Cardiac muscle cell (in vitro differentiated cells and primary cell): ENCODE measurements around the gene RPL27A. TPM values are rescaled to one million over a fixed set of nuclear protein-coding genes. Genes with fewer than 3 reads are reported as not detected.
A peak's percentile ranks its signal among the peaks of the same experiment; 100 is the strongest.

Source experiments
- DNase-seq, 2 donors: peaks; one replicate each; pipeline versions ENCODE4 v3.0.0 to v3.0.0-alpha.2; 2010 to 2017; ENCODE audit warnings: low read depth in 1 of 2, low spot score in 1 of 2
- H3K27ac ChIP-seq: fragments of 200-600 bp; sonication (generic); 2 replicates; pipeline ENCODE4 v1.5.1; 2016
- H3K27me3 ChIP-seq: fragments of 200-600 bp; sonication (generic); 2 replicates; pipeline ENCODE4 v1.6.0; 2016; ENCODE audit warnings: control low read depth
- H3K36me3 ChIP-seq: fragments of 200-600 bp; sonication (generic); 2 replicates; pipeline ENCODE4 v1.5.1; 2016; ENCODE audit warnings: control low read depth
- H3K4me1 ChIP-seq: fragments of 200-600 bp; sonication (generic); 2 replicates; pipeline ENCODE4 v1.8.1; 2017; ENCODE audit warnings: low read depth, mild to moderate bottlenecking, mixed run types
- H3K4me3 ChIP-seq: fragments of 200-600 bp; sonication (generic); 2 replicates; pipeline ENCODE4 v1.5.1; 2016; ENCODE audit warnings: mild to moderate bottlenecking
- H3K9me3 ChIP-seq: fragments of 200-600 bp; sonication (generic); 2 replicates; pipeline ENCODE4 v1.5.1; 2017; ENCODE audit warnings: low read depth, mild to moderate bottlenecking, control low read depth
- polyA plus RNA-seq: library from polyadenylated mRNA; unstranded; fragments of >200 nt; fragmentation: Nextera tagmentation; extraction: Ambion mirVana; gene quantifications from 2 replicates; pipeline ENCODE4 v1.2.1, GENCODE V29; 2016
- total RNA-seq: library from RNA; depleted of rRNA; stranded (reverse); fragments of >200 nt; gene quantifications from 2 replicates; pipeline ENCODE4 v1.2.3, GENCODE V29; 2016
- TF ChIP-seq, protein P1 (sequence below): IDR thresholded peaks from 2 replicates; pipeline ENCODE4 v1.5.1; 2012; ENCODE audit warnings: low read depth, mild to moderate bottlenecking, low read length

Gene RPL27A
- total and polyA plus RNA-seq, 2 experiments from 2014 or later: 586 to 634 TPM

DNA sequence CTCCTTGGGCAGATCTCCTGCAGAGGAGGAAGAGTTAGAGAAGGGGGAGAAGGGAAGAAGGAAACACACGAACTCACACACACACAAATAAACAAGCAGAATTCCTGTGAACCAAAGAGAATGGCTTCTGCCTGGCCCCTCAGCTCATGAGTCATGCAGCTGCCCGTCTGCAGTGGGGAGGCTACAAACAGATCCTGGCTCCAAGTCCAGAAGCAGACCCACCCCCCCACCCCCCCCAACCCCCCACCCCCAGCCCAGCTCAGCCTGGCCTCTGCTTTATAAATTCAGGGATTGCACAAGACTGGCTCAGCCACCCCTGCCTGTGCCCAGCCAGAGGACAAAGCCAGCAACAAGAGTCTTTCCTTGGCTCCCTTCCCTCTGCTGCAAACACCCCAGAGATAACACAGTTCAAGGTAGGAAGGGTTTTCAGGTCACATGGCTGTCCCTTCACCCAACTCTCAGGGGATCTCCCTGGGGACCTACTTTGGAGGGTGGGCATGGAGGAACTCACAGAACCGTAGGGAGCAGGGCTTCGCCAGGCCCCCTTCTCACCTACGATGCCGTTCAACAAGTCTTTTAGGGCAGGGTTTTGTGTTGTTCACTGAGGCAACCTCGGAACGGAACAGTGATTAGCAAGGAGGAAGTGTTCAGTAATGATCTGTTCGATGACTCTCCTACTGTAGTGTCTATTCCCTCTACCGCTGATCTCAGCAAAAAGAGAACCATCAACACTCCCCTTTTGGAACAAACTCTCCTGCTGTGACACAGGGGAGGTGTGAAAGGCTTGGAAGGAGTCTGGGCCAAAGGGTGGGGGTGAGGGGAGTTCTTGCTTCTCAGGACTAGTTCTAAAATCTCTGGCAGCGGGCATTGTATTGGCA is 35.5 kb downstream of the RPL27A start:
- no peaks in the 10 kb centered on the region for H3K9me3 ChIP-seq
- DNase-seq: peak in 1 of 2 donors; percentile 93
- H3K27ac ChIP-seq: no peak overlapping the region
- H3K36me3 ChIP-seq: peaks cover 10% of the 10 kb centered on the region
- H3K4me3 ChIP-seq: no peak overlapping the region
- TF ChIP-seq, protein P1, sequence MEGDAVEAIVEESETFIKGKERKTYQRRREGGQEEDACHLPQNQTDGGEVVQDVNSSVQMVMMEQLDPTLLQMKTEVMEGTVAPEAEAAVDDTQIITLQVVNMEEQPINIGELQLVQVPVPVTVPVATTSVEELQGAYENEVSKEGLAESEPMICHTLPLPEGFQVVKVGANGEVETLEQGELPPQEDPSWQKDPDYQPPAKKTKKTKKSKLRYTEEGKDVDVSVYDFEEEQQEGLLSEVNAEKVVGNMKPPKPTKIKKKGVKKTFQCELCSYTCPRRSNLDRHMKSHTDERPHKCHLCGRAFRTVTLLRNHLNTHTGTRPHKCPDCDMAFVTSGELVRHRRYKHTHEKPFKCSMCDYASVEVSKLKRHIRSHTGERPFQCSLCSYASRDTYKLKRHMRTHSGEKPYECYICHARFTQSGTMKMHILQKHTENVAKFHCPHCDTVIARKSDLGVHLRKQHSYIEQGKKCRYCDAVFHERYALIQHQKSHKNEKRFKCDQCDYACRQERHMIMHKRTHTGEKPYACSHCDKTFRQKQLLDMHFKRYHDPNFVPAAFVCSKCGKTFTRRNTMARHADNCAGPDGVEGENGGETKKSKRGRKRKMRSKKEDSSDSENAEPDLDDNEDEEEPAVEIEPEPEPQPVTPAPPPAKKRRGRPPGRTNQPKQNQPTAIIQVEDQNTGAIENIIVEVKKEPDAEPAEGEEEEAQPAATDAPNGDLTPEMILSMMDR: no peak
- H3K27me3 ChIP-seq: no peaks in the 10 kb centered on the region
- no peaks in the 10 kb centered on the region for H3K4me1 ChIP-seq

DNA sequence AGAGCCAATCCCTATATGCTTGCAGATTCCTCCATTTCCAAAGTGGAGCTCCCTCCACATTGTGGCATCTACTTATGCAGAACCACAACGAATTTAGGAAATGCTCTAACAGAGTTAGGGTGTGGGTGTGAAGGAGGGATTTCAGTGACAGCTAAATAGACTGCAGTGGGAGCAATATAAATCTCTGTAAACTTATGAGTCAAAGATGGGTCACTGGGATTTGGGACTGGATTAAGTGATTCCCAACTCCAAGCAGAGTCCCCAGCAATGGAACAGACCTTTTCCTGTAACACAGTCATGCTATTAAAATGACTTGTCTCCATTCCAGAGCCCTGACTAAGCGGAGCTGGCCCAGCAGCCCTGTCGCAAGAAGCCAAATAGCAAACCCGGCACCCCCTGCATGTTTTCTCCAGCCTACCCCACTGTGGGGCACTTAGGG is 36.6 kb downstream of the RPL27A start:
- Histone ChIP-seq H3K27me3 (no peaks in the 10 kb centered on the region), H3K36me3 (peaks cover 10% of the 10 kb centered on the region), H3K4me3 (no peak overlapping the region), H3K27ac (no peak overlapping the region), H3K4me1 (no peaks in the 10 kb centered on the region), H3K9me3 (no peaks in the 10 kb centered on the region)
- TF ChIP-seq, protein P1: no peak
- peak in 1 of 2 donors; percentile 84 for DNase-seq

DNA sequence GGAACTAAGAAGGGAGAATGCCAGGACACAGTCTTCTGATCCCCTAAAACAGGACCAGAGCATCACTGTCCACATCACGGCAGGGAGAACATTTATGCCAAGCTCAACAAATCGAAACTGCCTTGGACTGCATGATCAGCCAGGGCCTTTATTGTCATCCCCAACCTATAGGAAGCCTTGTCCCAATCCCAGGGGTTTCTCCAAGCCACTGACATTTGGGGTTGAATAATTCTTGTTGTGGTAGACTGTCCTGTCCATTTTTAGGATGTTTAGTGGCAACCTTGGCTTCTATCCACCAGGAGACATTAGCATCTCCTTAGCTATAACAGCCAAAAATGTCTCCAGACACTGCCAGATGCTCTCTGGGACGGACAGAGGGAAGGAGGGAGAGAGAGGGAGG is 37.1 kb downstream of the RPL27A start:
- TF ChIP-seq, protein P1: no peak
- Histone ChIP-seq H3K36me3 (peaks cover 10% of the 10 kb centered on the region), H3K27me3 (no peaks in the 10 kb centered on the region), H3K27ac (no peak overlapping the region), H3K9me3 (no peaks in the 10 kb centered on the region), H3K4me1 (no peaks in the 10 kb centered on the region), H3K4me3 (no peak overlapping the region)
- no peak for DNase-seq

DNA sequence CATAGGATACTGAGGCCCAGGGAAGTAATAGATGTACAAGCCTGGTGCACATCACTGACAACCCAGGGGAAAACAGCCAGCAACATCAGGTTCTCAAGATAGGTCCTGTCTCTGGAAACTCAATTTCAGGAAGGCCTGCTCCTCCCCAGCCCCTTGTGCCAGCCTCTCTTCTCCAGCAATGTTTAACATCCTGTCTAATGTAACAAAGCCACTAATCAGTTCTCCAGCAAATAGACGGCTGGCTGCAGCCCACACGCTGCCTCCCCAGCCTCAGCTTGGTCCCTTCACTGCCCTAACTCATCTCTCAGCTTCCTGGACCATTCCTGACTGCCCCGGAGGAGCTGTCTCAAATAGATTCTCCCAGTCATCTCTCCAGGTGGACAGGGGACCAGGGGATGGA is 37.8 kb downstream of the RPL27A start:
- Histone ChIP-seq H3K4me1 (no peaks in the 10 kb centered on the region), H3K36me3 (peaks cover 6% of the 10 kb centered on the region), H3K4me3 (no peak overlapping the region), H3K27me3 (no peaks in the 10 kb centered on the region), H3K27ac (no peak overlapping the region), H3K9me3 (no peaks in the 10 kb centered on the region)
- TF ChIP-seq, protein P1: no peak
- no peak for DNase-seq

DNA sequence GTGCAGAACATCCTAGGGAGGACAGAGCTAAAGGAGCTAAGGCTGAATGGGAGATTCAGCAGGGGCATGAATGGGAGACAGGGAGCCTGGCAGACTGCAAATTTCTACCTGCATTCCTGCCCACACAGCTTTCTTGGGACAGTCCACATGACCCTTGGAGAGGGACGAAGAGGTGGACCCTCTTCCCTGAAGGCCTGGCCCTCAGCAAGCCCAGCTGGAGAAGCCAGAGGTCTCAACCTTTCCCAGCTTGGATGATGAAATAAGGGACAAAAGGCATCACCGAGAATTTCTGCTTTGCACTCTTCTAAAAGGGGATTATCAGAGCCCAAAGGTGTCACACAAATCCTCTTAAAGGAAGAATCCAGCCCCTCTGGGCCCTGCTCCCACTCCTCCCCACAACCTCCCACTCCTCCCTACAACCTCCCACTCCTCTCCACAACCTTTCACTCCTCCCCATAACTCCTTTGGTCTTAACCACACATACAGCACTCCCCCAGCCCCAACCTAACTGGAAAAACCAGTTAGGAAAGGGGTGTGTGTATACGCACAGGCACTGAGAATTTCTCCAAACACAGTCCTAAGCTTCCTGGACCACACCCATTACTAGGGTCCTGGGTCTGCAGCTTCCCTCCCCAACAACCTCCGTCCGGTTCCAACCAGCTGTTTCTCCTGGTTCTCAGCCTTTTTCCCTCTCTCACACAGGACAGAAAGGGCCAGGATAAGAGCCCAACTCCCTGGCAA is 38.4 kb downstream of the RPL27A start:
- Histone ChIP-seq H3K9me3 (no peaks in the 10 kb centered on the region), H3K27me3 (no peaks in the 10 kb centered on the region), H3K27ac (no peak overlapping the region), H3K4me3 (no peak overlapping the region), H3K4me1 (no peaks in the 10 kb centered on the region), H3K36me3 (peaks cover 10% of the 10 kb centered on the region)
- no peak for DNase-seq
- TF ChIP-seq, protein P1: no peak
